ENCODE data around the gene ANKMY1. TPM values are rescaled to one million over a fixed set of nuclear protein-coding genes. Genes with fewer than 3 reads are reported as not detected.

The ANKMY1 gene
- polyA plus RNA-seq, 12 donors = 6.0 to 14.1 (median 8.3) TPM; not detected in 1

- DNase-seq = no peak
Measured at GRCh38 chr2:240449764-240450531, 107.8 kb downstream of the ANKMY1 start.

GRCh38 chr2:240448387-240449274, 109.2 kb downstream of the ANKMY1 start:
- DNase-seq = no peak

- no peak for DNase-seq
Measured at GRCh38 chr2:240447934-240448333, 109.9 kb downstream of the ANKMY1 start.

- no peak for DNase-seq
Measured at GRCh38 chr2:240447331-240447730, 110.5 kb downstream of the ANKMY1 start.

- no peak for DNase-seq
Measured at GRCh38 chr2:240446664-240447175, 111.1 kb downstream of the ANKMY1 start.

- DNase-seq = no peak
Measured at GRCh38 chr2:240445961-240446663, 111.7 kb downstream of the ANKMY1 start.

- DNase-seq = no peak
Measured at GRCh38 chr2:240444464-240444863, 113.3 kb downstream of the ANKMY1 start.

GRCh38 chr2:240443891-240444301, 113.9 kb downstream of the ANKMY1 start:
- no peak for DNase-seq

GRCh38 chr2:240442891-240443715, 114.7 kb downstream of the ANKMY1 start:
- no peak for DNase-seq

GRCh38 chr2:240441993-240442411, 115.8 kb downstream of the ANKMY1 start:
- DNase-seq = no peak

GRCh38 chr2:240441326-240441992, 116.3 kb downstream of the ANKMY1 start:
- no peak for DNase-seq

GRCh38 chr2:240440704-240441320, 117.0 kb downstream of the ANKMY1 start:
- DNase-seq = no peak

- no peak for DNase-seq
Measured at GRCh38 chr2:240440251-240440650, 117.5 kb downstream of the ANKMY1 start.

GRCh38 chr2:240439698-240440151, 118.1 kb downstream of the ANKMY1 start:
- no peak for DNase-seq

GRCh38 chr2:240438810-240439697, 118.7 kb downstream of the ANKMY1 start:
- DNase-seq = no peak

GRCh38 chr2:240437861-240438809, 119.7 kb downstream of the ANKMY1 start:
- DNase-seq = peak; percentile 59

GRCh38 chr2:240437551-240437860, 120.3 kb downstream of the ANKMY1 start:
- DNase-seq = no peak
